Activated CD8-positive, alpha-beta memory T cell treated with anti-CD3 and anti-CD28 coated beads for 36 hours (primary cell): ENCODE results near the gene STK11. TPM values are rescaled to one million over a fixed set of nuclear protein-coding genes. Genes with fewer than 3 reads are reported as not detected.

Experiments used
- CTCF ChIA-PET: fragments of 350-600 bp; sonication (Branson Sonifier 250); formaldehyde crosslinking; loops from one replicate; lab custom pipeline; 2021; ENCODE audit warnings: antibody characterized with exemption; lab: Charles Lee
- POLR2A ChIA-PET: fragments of 350-600 bp; sonication (Branson Sonifier 250); formaldehyde crosslinking; loops from one replicate; lab custom pipeline; 2021; ENCODE audit warnings: antibody characterized with exemption; lab: Charles Lee
- total RNA-seq, 2 experiments: library from RNA; stranded (reverse); gene quantifications; one replicate each; pipeline ENCODE4 v1.2.3, GENCODE V29; 2021

Gene STK11
- total RNA-seq, 2 experiments from 2014 or later, result 58.7 to 62.5 TPM

GRCh38 chr19:1259876-1260748 is 54.5 kb downstream of the STK11 start:
- POLR2A ChIA-PET, result interaction anchor here (0.6 to 2.5 kb wide), 7 partner anchors 9 to 233 kb away, joined by 3 to 20 read pairs (median 4); partner anchors contain the start of genes ATP5F1D and CIRBP
- CTCF ChIA-PET, result interaction anchor here (0.5 to 17.9 kb wide), 2 partner anchors 16 to 184 kb away, joined by 5 to 373 read pairs; partner anchors contain the start of gene ATP5F1D

- POLR2A ChIA-PET, result interaction anchor here (0.9 to 2.5 kb wide), 7 partner anchors 8 to 234 kb away, joined by 3 to 20 read pairs (median 4); partner anchors contain the start of genes ATP5F1D, CIRBP and FAM174C
- CTCF ChIA-PET, result interaction anchor here (0.5 to 17.9 kb wide), 3 partner anchors 8 to 185 kb away, joined by 5 to 373 read pairs (median 8); partner anchors contain the start of gene ATP5F1D
Measured at GRCh38 chr19:1260749-1261537, 55.4 kb downstream of the STK11 start.

GRCh38 chr19:1261538-1261797 is 55.9 kb downstream of the STK11 start:
- CTCF ChIA-PET, result interaction anchor here (2.0 to 17.9 kb wide), 2 partner anchors 8 to 18 kb away, joined by 8 to 373 read pairs; partner anchors contain the start of gene ATP5F1D
- POLR2A ChIA-PET, result interaction anchor here (1.1 to 2.5 kb wide), 5 partner anchors 8 to 171 kb away, joined by 4 to 20 read pairs (median 4); partner anchors contain the start of genes CIRBP and FAM174C

- ChIA-PET POLR2A (interaction anchor here (1.1 to 2.5 kb wide), 5 partner anchors 7 to 172 kb away, joined by 4 to 20 read pairs (median 4); partner anchors contain the start of genes CIRBP and FAM174C), CTCF (interaction anchor here (2.0 to 17.9 kb wide), 2 partner anchors 9 to 18 kb away, joined by 8 to 373 read pairs; partner anchors contain the start of gene ATP5F1D)
Measured at GRCh38 chr19:1261798-1262622, 56.4 kb downstream of the STK11 start.

GRCh38 chr19:1262623-1263123 is 57.1 kb downstream of the STK11 start:
- ChIA-PET POLR2A (interaction anchor here (0.6 to 1.4 kb wide), 2 partner anchors 18 to 95 kb away, joined by 4 to 5 read pairs; no protein-coding TSS in a partner anchor), CTCF (interaction anchor here (2.0 to 17.9 kb wide), 2 partner anchors 10 to 19 kb away, joined by 8 to 373 read pairs; partner anchors contain the start of gene ATP5F1D)

GRCh38 chr19:1263188-1263587 is 57.6 kb downstream of the STK11 start:
- CTCF ChIA-PET, result interaction anchor here (17.9 kb wide), 1 partner anchor 19 kb away, joined by 373 read pairs; the partner anchor contains the start of gene ATP5F1D
- POLR2A ChIA-PET, result interaction anchor here (0.6 kb wide), 1 partner anchor 95 kb away, joined by 5 read pairs; no protein-coding TSS in a partner anchor

GRCh38 chr19:1264801-1265614 is 59.4 kb downstream of the STK11 start:
- CTCF ChIA-PET, result interaction anchor here (1.3 to 17.9 kb wide), 2 partner anchors 9 to 21 kb away, joined by 3 to 373 read pairs; partner anchors contain the start of gene ATP5F1D
- POLR2A ChIA-PET, result interaction anchor here (2.1 to 3.1 kb wide), 2 partner anchors 13 to 21 kb away, joined by 17 to 47 read pairs; no protein-coding TSS in a partner anchor

GRCh38 chr19:1265615-1266128 is 60.1 kb downstream of the STK11 start:
- CTCF ChIA-PET, result interaction anchor here (1.3 to 17.9 kb wide), 5 partner anchors 8 to 135 kb away, joined by 3 to 373 read pairs (median 8); partner anchors contain the start of genes ATP5F1D and CBARP
- POLR2A ChIA-PET, result interaction anchor here (0.5 to 3.1 kb wide), 4 partner anchors 11 to 21 kb away, joined by 3 to 47 read pairs (median 10); no protein-coding TSS in a partner anchor

GRCh38 chr19:1266129-1266915 is 60.7 kb downstream of the STK11 start:
- POLR2A ChIA-PET, result interaction anchor here (0.5 to 3.1 kb wide), 11 partner anchors 9 to 192 kb away, joined by 3 to 47 read pairs (median 3); partner anchors contain the start of genes ATP5F1D, FAM174C and GPX4
- CTCF ChIA-PET, result interaction anchor here (0.6 to 17.9 kb wide), 13 partner anchors 9 to 467 kb away, joined by 3 to 373 read pairs (median 3); partner anchors contain the start of genes ABCA7, ARHGAP45, ATP5F1D and CBARP

GRCh38 chr19:1266916-1267476 is 61.4 kb downstream of the STK11 start:
- ChIA-PET POLR2A (interaction anchor here (0.6 to 3.1 kb wide), 10 partner anchors 8 to 193 kb away, joined by 3 to 47 read pairs (median 4); partner anchors contain the start of genes ATP5F1D, FAM174C and GPX4), CTCF (interaction anchor here (0.7 to 17.9 kb wide), 12 partner anchors 8 to 468 kb away, joined by 3 to 373 read pairs (median 4); partner anchors contain the start of genes ABCA7, ARHGAP45, ATP5F1D and CBARP)

- POLR2A ChIA-PET, result interaction anchor here (3.1 kb wide), 1 partner anchor 23 kb away, joined by 47 read pairs; no protein-coding TSS in a partner anchor
- CTCF ChIA-PET, result interaction anchor here (1.6 to 17.9 kb wide), 3 partner anchors 13 to 200 kb away, joined by 8 to 373 read pairs (median 76); partner anchors contain the start of genes ARHGAP45 and ATP5F1D
Measured at GRCh38 chr19:1267477-1268225, 62.1 kb downstream of the STK11 start.

- CTCF ChIA-PET, result interaction anchor here (1.2 to 17.9 kb wide), 4 partner anchors 9 to 25 kb away, joined by 3 to 373 read pairs (median 40); partner anchors contain the start of gene ATP5F1D
- POLR2A ChIA-PET, result interaction anchor here (0.5 to 3.1 kb wide), 19 partner anchors 8 to 247 kb away, joined by 3 to 47 read pairs (median 4); partner anchors contain the start of genes ARHGAP45, ATP5F1D and RNU6-2
Measured at GRCh38 chr19:1268226-1269064, 62.9 kb downstream of the STK11 start.
